Neural progenitor cell (in vitro differentiated cells): ENCODE measurements around the gene SPDYE4. TPM values are rescaled to one million over a fixed set of nuclear protein-coding genes. Genes with fewer than 3 reads are reported as not detected.

Source experiments
- DNase-seq: peaks from one replicate; pipeline ENCODE4 v3.0.0-alpha.2; 2016; ENCODE audit warnings: low spot score
- H2AFZ ChIP-seq: fragments of 200-600 bp; sonication (generic); replicated peaks from 2 replicates; pipeline ENCODE4 v1.6.1; 2016; ENCODE audit warnings: antibody characterized with exemption
- H3F3A ChIP-seq: fragments of 200-600 bp; sonication (generic); 2 replicates; pipeline ENCODE4 v1.6.1; 2016; ENCODE audit warnings: antibody characterized with exemption, low read depth
- H3K27ac ChIP-seq: fragments of 200-600 bp; sonication (generic); 2 replicates; pipeline ENCODE4 v1.5.1; 2016; ENCODE audit warnings: mild to moderate bottlenecking
- H3K27me3 ChIP-seq: fragments of 200-600 bp; sonication (generic); 2 replicates; pipeline ENCODE4 v1.6.1; 2016; ENCODE audit warnings: mild to moderate bottlenecking, moderate library complexity
- H3K36me3 ChIP-seq: fragments of 200-600 bp; sonication (generic); 2 replicates; pipeline ENCODE4 v1.5.1; 2016
- H3K4me1 ChIP-seq: fragments of 200-600 bp; sonication (generic); 2 replicates; pipeline ENCODE4 v1.6.1; 2016; ENCODE audit warnings: mixed run types
- H3K4me2 ChIP-seq: fragments of 200-600 bp; sonication (generic); 2 replicates; pipeline ENCODE4 v1.6.1; 2016
- H3K4me3 ChIP-seq: fragments of 200-600 bp; sonication (generic); 2 replicates; pipeline ENCODE4 v1.5.1; 2016
- H3K79me2 ChIP-seq: fragments of 200-600 bp; sonication (generic); 2 replicates; pipeline ENCODE4 v1.6.1; 2016; ENCODE audit warnings: low read depth
- H3K9ac ChIP-seq: fragments of 200-600 bp; sonication (generic); 2 replicates; pipeline ENCODE4 v1.6.1; 2016
- H3K9me3 ChIP-seq: fragments of 200-600 bp; sonication (generic); 2 replicates; pipeline ENCODE4 v1.5.1; 2016; ENCODE audit warnings: low read depth
- H4K20me1 ChIP-seq: fragments of 200-600 bp; sonication (generic); 2 replicates; pipeline ENCODE4 v1.6.1; 2016; ENCODE audit warnings: low read depth
- H3K27ac Mint-ChIP-seq: 3 replicates; pipeline ENCODE4 v1.8.0; 2021; ENCODE audit warnings: mixed read lengths
- H3K27me3 Mint-ChIP-seq: 2 replicates; pipeline ENCODE4 v1.8.0; 2022; ENCODE audit warnings: low read depth, mild to moderate bottlenecking, inconsistent platforms, moderate library complexity, mixed read lengths; ENCODE audit not compliant: insufficient read depth
- H3K36me3 Mint-ChIP-seq: 3 replicates; pipeline ENCODE4 v1.8.0; 2021; ENCODE audit warnings: mixed read lengths
- H3K4me1 Mint-ChIP-seq: 3 replicates; pipeline ENCODE4 v1.8.0; 2021; ENCODE audit warnings: mixed read lengths
- H3K4me3 Mint-ChIP-seq: 3 replicates; pipeline ENCODE4 v1.8.0; 2021; ENCODE audit warnings: mild to moderate bottlenecking, moderate library complexity, mixed read lengths
- H3K9me3 Mint-ChIP-seq: 3 replicates; pipeline ENCODE4 v1.8.0; 2020; ENCODE audit warnings: mixed read lengths
- CTCF ChIP-seq: fragments of 200-600 bp; sonication (generic); IDR thresholded peaks from 2 replicates; pipeline ENCODE4 v1.5.1; 2017; ENCODE audit warnings: antibody characterized with exemption, mild to moderate bottlenecking
- EZH2 ChIP-seq: fragments of 200-600 bp; sonication (generic); IDR thresholded peaks from 2 replicates; pipeline ENCODE4 v1.6.1; 2017; ENCODE audit warnings: antibody characterized with exemption, mild to moderate bottlenecking, moderate library complexity
- EZH2phosphoT487 ChIP-seq: fragments of 200-600 bp; sonication (generic); IDR thresholded peaks from 2 replicates; pipeline ENCODE4 v1.6.1; 2017; ENCODE audit warnings: antibody characterized with exemption
- total RNA-seq: library from RNA; depleted of rRNA; stranded (reverse); fragments of >200 nt; gene quantifications from 2 replicates; pipeline ENCODE4 v1.2.3, GENCODE V29; 2015; ENCODE audit warnings: low replicate concordance

The SPDYE4 gene
- total RNA-seq, 1 donor from 2014 or later, result not detected

- H3K36me3 Mint-ChIP-seq, result no peaks in the 10 kb centered on the region
These were observed 17.0 kb downstream of the SPDYE4 start for GRCh38 chr17:8741366-8741765.

DNA sequence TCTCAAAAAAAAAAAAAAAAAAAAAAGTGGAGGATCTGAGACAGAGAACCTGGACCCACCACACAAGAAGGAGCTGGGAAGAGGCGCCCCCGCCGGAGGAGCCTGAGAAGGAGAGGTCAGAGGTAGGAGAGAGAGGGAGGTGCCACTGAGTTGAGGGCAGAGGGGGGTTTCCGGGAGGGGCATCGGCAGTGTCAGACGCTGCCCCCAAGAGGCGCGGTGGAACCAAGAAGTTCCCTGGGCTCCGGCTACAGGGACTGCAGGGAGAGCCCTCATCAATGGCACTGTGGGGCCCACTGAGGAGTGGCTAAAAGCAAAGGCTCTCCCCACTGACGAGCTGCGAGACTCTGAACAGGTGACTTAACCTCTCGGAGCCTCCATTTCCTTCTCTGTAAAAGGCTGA lies 17.9 kb downstream of the SPDYE4 start:
- no peaks in the 10 kb centered on the region for H3K36me3 ChIP-seq
- Mint-ChIP-seq H3K9me3 (no peaks in the 10 kb centered on the region), H3K4me3 (no peak overlapping the region), H3K36me3 (no peaks in the 10 kb centered on the region), H3K27ac (no peak overlapping the region), H3K27me3 (peaks cover 7% of the 10 kb centered on the region), H3K4me1 (peaks cover 28% of the 10 kb centered on the region)
- no peak overlapping the region for H3K27ac ChIP-seq
- no peak overlapping the region for H3K4me2 ChIP-seq
- H3K79me2 ChIP-seq, result no peaks in the 10 kb centered on the region
- TF ChIP-seq EZH2, result no peak
- DNase-seq, result peak; percentile 36
- no peaks in the 10 kb centered on the region for H3K9me3 ChIP-seq
- H3F3A ChIP-seq, result no peaks in the 10 kb centered on the region
- no peak overlapping the region for H3K4me3 ChIP-seq
- peaks cover 4% of the 10 kb centered on the region for H3K27me3 ChIP-seq
- H4K20me1 ChIP-seq, result no peaks in the 10 kb centered on the region
- H3K9ac ChIP-seq, result no peak overlapping the region
- H2AFZ ChIP-seq, result no peak overlapping the region
- H3K4me1 ChIP-seq, result peaks cover 10% of the 10 kb centered on the region

More at GRCh38 chr17:8741366-8741765, 17.0 kb downstream of the SPDYE4 start:
- Histone ChIP-seq H3K27me3 (peaks cover 9% of the 10 kb centered on the region), H3K36me3 (no peaks in the 10 kb centered on the region), H3K79me2 (no peaks in the 10 kb centered on the region), H3K9me3 (no peaks in the 10 kb centered on the region), H3F3A (no peaks in the 10 kb centered on the region), H3K9ac (no peak overlapping the region), H2AFZ (no peak overlapping the region), H3K27ac (no peak overlapping the region), H4K20me1 (no peaks in the 10 kb centered on the region), H3K4me3 (no peak overlapping the region), H3K4me2 (no peak overlapping the region), H3K4me1 (peaks cover 10% of the 10 kb centered on the region)
- H3K27ac Mint-ChIP-seq, result no peak overlapping the region
- DNase-seq, result no peak
- H3K4me1 Mint-ChIP-seq, result peaks cover 29% of the 10 kb centered on the region
- no peaks in the 10 kb centered on the region for H3K9me3 Mint-ChIP-seq
- TF ChIP-seq EZH2phosphoT487 (no peak), EZH2 (no peak), CTCF (no peak)
- H3K27me3 Mint-ChIP-seq, result peaks cover 7% of the 10 kb centered on the region
- no peak overlapping the region for H3K4me3 Mint-ChIP-seq

GRCh38 chr17:8739097-8739496 lies 19.2 kb downstream of the SPDYE4 start:
- Histone ChIP-seq H3K36me3 (no peaks in the 10 kb centered on the region), H3F3A (no peaks in the 10 kb centered on the region), H3K9me3 (no peaks in the 10 kb centered on the region), H3K79me2 (no peaks in the 10 kb centered on the region), H3K9ac (no peak overlapping the region), H2AFZ (no peak overlapping the region), H3K4me3 (no peak overlapping the region), H3K27ac (no peak overlapping the region), H3K27me3 (no peaks in the 10 kb centered on the region), H4K20me1 (no peaks in the 10 kb centered on the region), H3K4me2 (peak overlapping the region; percentile 21), H3K4me1 (peaks cover 10% of the 10 kb centered on the region)
- no peak overlapping the region for H3K4me3 Mint-ChIP-seq
- peak overlapping the region; percentile 79 for H3K27ac Mint-ChIP-seq
- peaks cover 7% of the 10 kb centered on the region for H3K27me3 Mint-ChIP-seq
- peak; percentile 89 for DNase-seq
- TF ChIP-seq EZH2 (no peak), EZH2phosphoT487 (no peak), CTCF (no peak)
- no peaks in the 10 kb centered on the region for H3K36me3 Mint-ChIP-seq
- no peaks in the 10 kb centered on the region for H3K9me3 Mint-ChIP-seq
- H3K4me1 Mint-ChIP-seq, result peaks cover 20% of the 10 kb centered on the region

GRCh38 chr17:8736796-8737195 lies 21.6 kb downstream of the SPDYE4 start:
- Histone ChIP-seq H3K9ac (no peak overlapping the region), H3F3A (no peaks in the 10 kb centered on the region), H3K4me2 (no peak overlapping the region), H2AFZ (no peak overlapping the region), H3K79me2 (no peaks in the 10 kb centered on the region), H3K4me1 (peaks cover 10% of the 10 kb centered on the region), H3K9me3 (no peaks in the 10 kb centered on the region), H3K27me3 (no peaks in the 10 kb centered on the region), H3K27ac (no peak overlapping the region), H3K4me3 (no peak overlapping the region), H3K36me3 (no peaks in the 10 kb centered on the region), H4K20me1 (no peaks in the 10 kb centered on the region)
- peaks cover 23% of the 10 kb centered on the region for H3K4me1 Mint-ChIP-seq
- no peak for TF ChIP-seq EZH2
- no peak for TF ChIP-seq CTCF
- TF ChIP-seq EZH2phosphoT487, result no peak
- H3K27me3 Mint-ChIP-seq, result peaks cover 5% of the 10 kb centered on the region
- no peaks in the 10 kb centered on the region for H3K36me3 Mint-ChIP-seq
- DNase-seq, result no peak
- no peaks in the 10 kb centered on the region for H3K9me3 Mint-ChIP-seq
- H3K4me3 Mint-ChIP-seq, result no peak overlapping the region
- H3K27ac Mint-ChIP-seq, result no peak overlapping the region
